ENCODE data around the gene SKI. TPM values are rescaled to one million over a fixed set of nuclear protein-coding genes. Genes with fewer than 3 reads are reported as not detected.

The SKI gene
- total RNA-seq, 4 donors from 2014 or later = 60.2 to 157 (median 79.0) TPM

- no peaks in the 10 kb centered on the region for H3K9me3 ChIP-seq
- H3K27ac ChIP-seq = peak overlapping the region; percentile 92 to 100 (median 100)
- H3K36me3 ChIP-seq = no peaks in the 10 kb centered on the region
- no peaks in the 10 kb centered on the region for H3K27me3 ChIP-seq
- WGBS, 2 donors (ENCODE audit: low coverage in 1 of 2) = no CpG with 5 or more reads among the region's 73 CpGs
- TF ChIP-seq EP300 (IDR thresholded peaks at IDR 0.05) (no peak), POLR2A (IDR thresholded peaks at IDR 0.05) (no peak), POLR2AphosphoS5 (IDR thresholded peaks at IDR 0.05) (no peak), CTCF (IDR thresholded peaks at IDR 0.05) (no peak)
- ATAC-seq = peak; percentile 10
- peaks cover 0 to 36% (median 5%) of the 10 kb centered on the region in 3 donors for H3K4me1 ChIP-seq
- H3K4me3 ChIP-seq = peak overlapping the region; percentile 75 to 83
These were observed 1.4 kb upstream of the SKI start for GRCh38 chr1:2226525-2227345.

DNA sequence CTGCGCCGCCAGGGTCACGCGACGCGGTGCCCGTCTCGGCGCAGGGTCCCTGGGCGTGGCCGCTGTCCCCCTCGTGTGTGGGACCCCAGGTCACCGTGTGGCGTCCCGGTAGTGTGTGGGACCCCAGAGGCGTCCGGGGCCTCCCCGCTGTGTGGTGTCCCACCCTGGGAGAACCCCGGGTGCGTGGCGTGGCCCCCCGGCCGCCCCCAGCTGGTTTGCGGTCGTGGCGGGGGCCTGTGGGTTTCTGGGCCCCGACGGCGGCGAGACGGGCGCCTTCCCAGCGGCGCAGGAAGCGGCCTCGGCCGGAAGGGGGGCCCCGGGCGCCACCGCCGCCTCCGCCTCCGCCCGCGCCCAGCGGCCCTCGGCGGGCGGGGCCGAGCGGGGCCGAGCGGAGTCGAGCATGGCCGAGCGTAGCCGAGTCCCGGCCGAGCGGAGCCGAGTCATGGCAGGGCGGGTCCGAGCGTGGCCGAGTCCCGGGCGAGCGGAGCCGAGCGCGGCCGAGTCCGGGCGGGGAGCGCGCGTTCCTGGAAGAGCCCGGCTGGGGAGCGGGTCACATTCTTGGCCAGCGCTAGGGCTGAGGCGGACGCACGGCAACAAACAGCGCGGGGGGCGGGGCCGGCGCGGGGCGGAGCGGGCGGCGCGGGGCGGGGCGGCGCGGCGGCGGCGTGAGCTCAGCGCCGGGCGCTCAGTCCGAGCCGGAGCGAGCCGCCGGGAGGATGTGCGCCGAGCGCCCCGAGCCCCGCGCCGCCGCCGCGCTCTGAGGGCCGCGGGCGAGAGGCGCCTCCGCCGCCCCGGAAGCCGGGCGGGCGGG is 568 bp upstream of the SKI start:
- ATAC-seq = peak; percentile 93
- WGBS, 2 donors (ENCODE audit: low coverage in 1 of 2) = no CpG with 5 or more reads among the region's 129 CpGs
- H3K4me3 ChIP-seq = peak overlapping the region; percentile 75 to 83
- peak overlapping the region; percentile 92 to 100 (median 100) for H3K27ac ChIP-seq
- peaks cover 0 to 44% (median 9%) of the 10 kb centered on the region in 3 donors for H3K4me1 ChIP-seq
- no peaks in the 10 kb centered on the region for H3K27me3 ChIP-seq
- H3K36me3 ChIP-seq = no peaks in the 10 kb centered on the region
- no peaks in the 10 kb centered on the region for H3K9me3 ChIP-seq
- TF ChIP-seq CTCF (IDR thresholded peaks at IDR 0.05) = peak in 3 of 4 experiments; percentile 10 to 58 (median 46)
- peak; percentile 59 for TF ChIP-seq POLR2AphosphoS5 (IDR thresholded peaks at IDR 0.05)
- TF ChIP-seq EP300 (IDR thresholded peaks at IDR 0.05) = no peak
- peak; percentile 92 to 93 for TF ChIP-seq POLR2A (IDR thresholded peaks at IDR 0.05)

DNA sequence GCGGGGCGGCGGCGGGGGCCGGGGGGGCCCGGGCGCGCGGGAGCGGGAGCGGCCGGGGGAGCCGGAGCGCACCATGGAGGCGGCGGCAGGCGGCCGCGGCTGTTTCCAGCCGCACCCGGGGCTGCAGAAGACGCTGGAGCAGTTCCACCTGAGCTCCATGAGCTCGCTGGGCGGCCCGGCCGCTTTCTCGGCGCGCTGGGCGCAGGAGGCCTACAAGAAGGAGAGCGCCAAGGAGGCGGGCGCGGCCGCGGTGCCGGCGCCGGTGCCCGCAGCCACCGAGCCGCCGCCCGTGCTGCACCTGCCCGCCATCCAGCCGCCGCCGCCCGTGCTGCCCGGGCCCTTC is 546 bp downstream of the SKI start:
- Histone ChIP-seq H3K27me3 (no peaks in the 10 kb centered on the region), H3K4me3 (peak overlapping the region; percentile 49 to 83), H3K9me3 (no peaks in the 10 kb centered on the region), H3K4me1 (peaks cover 0 to 55% (median 21%) of the 10 kb centered on the region in 3 donors), H3K36me3 (no peaks in the 10 kb centered on the region), H3K27ac (peak overlapping the region; percentile 52 to 93 (median 90))
- no CpG with 5 or more reads among the region's 50 CpGs for WGBS, 2 donors (ENCODE audit: low coverage in 1 of 2)
- TF ChIP-seq EP300 (IDR thresholded peaks at IDR 0.05) = no peak
- no peak for TF ChIP-seq CTCF (IDR thresholded peaks at IDR 0.05)
- no peak for TF ChIP-seq POLR2A (IDR thresholded peaks at IDR 0.05)
- TF ChIP-seq POLR2AphosphoS5 (IDR thresholded peaks at IDR 0.05) = no peak
- no peak for ATAC-seq

GRCh38 chr1:2229037-2229864 is 1.1 kb downstream of the SKI start:
- 0% methylated on average over 3 of the region's 77 CpGs; no CpG with 5 or more reads in 1 of the 2 donors for WGBS, 2 donors (ENCODE audit: low coverage in 1 of 2)
- peak overlapping the region; percentile 52 to 93 (median 90) for H3K27ac ChIP-seq
- peak; percentile 6 for ATAC-seq
- no peaks in the 10 kb centered on the region for H3K36me3 ChIP-seq
- no peaks in the 10 kb centered on the region for H3K27me3 ChIP-seq
- peak overlapping the region; percentile 49 to 83 for H3K4me3 ChIP-seq
- peak; percentile 54 to 55 for TF ChIP-seq POLR2A (IDR thresholded peaks at IDR 0.05)
- TF ChIP-seq POLR2AphosphoS5 (IDR thresholded peaks at IDR 0.05) = peak; percentile 93
- no peak for TF ChIP-seq EP300 (IDR thresholded peaks at IDR 0.05)
- peak in 3 of 4 experiments; percentile 22 to 45 (median 31) for TF ChIP-seq CTCF (IDR thresholded peaks at IDR 0.05)
- H3K4me1 ChIP-seq = peaks cover 0 to 61% (median 26%) of the 10 kb centered on the region in 3 donors
- H3K9me3 ChIP-seq = no peaks in the 10 kb centered on the region
